ENCODE data around the gene GGT5.
A peak's percentile ranks its signal among the peaks of the same experiment; 100 is the strongest.

GGT5 gene

GRCh38 chr22:24225044-24225601, 19.8 kb downstream of the GGT5 start:
- no peak for DNase-seq (ENCODE audit: low spot score)
- Histone ChIP-seq H3K4me2 (ENCODE audit: insufficient read depth, low read length, poor library complexity, severe bottlenecking) (no peak overlapping the region), H4K8ac (ENCODE audit: low read depth, low read length) (no peak overlapping the region), H2AFZ (ENCODE audit: low read length) (no peak overlapping the region), H3K23ac (ENCODE audit: low read depth, low read length, poor library complexity) (no peak overlapping the region), H3K9me3 (replicated peaks in 1 of 2; ENCODE audit: control insufficient read depth in 2 of 2, insufficient read depth in 1 of 2, low read depth in 1 of 2, low read length in 2 of 2) (peaks cover 2 to 9% of the 10 kb centered on the region in 2 donors), H2AK5ac (ENCODE audit: low read depth, low read length) (no peak overlapping the region), H2BK120ac (ENCODE audit: low read depth, low read length) (no peak overlapping the region), H3K27me3 (ENCODE audit: control insufficient read depth in 3 of 3, insufficient read depth in 3 of 3, low read depth in 1 of 3, low read length in 3 of 3) (no peaks in the 10 kb centered on the region), H2BK5ac (ENCODE audit: low read length) (peak overlapping the region; percentile 24), H3K4ac (ENCODE audit: low read length) (no peak overlapping the region), H3K18ac (ENCODE audit: low read length) (peak overlapping the region; percentile 28), H2BK15ac (ENCODE audit: low read length) (no peak overlapping the region), H3K4me3 (ENCODE audit: low read length in 2 of 2) (no peak overlapping the region), H3K14ac (ENCODE audit: low read length) (no peak overlapping the region), H4K91ac (ENCODE audit: low read depth, low read length, poor library complexity) (no peak overlapping the region), H3K79me1 (ENCODE audit: low read depth, low read length) (no peaks in the 10 kb centered on the region), H3K4me1 (ENCODE audit: control insufficient read depth in 2 of 2, insufficient read depth in 1 of 2, low read depth in 1 of 2, low read length in 2 of 2) (no peaks in the 10 kb centered on the region), H3K36me3 (replicated peaks in 1 of 2; ENCODE audit: control insufficient read depth in 2 of 2, insufficient read depth in 2 of 2, low read length in 2 of 2) (no peaks in the 10 kb centered on the region), H3K9ac (ENCODE audit: low read depth, low read length, poor library complexity) (no peak overlapping the region), H2BK12ac (ENCODE audit: low read length) (peak overlapping the region; percentile 73), H3K27ac (replicated peaks; ENCODE audit: low read length) (no peak overlapping the region)
- WGBS, 2 donors (ENCODE audit: extremely low coverage in 2 of 2, insufficient read length in 2 of 2, insufficient replicate concordance in 1 of 2), result no CpG with 5 or more reads among the region's 14 CpGs

GRCh38 chr22:24224468-24224867, 20.4 kb downstream of the GGT5 start:
- Histone ChIP-seq H3K36me3 (replicated peaks in 1 of 2; ENCODE audit: control insufficient read depth in 2 of 2, insufficient read depth in 2 of 2, low read length in 2 of 2) (no peaks in the 10 kb centered on the region), H3K9me3 (replicated peaks in 1 of 2; ENCODE audit: control insufficient read depth in 2 of 2, insufficient read depth in 1 of 2, low read depth in 1 of 2, low read length in 2 of 2) (peaks cover 2 to 9% of the 10 kb centered on the region in 2 donors), H3K27me3 (ENCODE audit: control insufficient read depth in 3 of 3, insufficient read depth in 3 of 3, low read depth in 1 of 3, low read length in 3 of 3) (no peaks in the 10 kb centered on the region), H3K27ac (replicated peaks; ENCODE audit: low read length) (no peak overlapping the region), H3K18ac (ENCODE audit: low read length) (no peak overlapping the region), H4K8ac (ENCODE audit: low read depth, low read length) (no peak overlapping the region), H3K79me1 (ENCODE audit: low read depth, low read length) (no peaks in the 10 kb centered on the region), H2BK5ac (ENCODE audit: low read length) (no peak overlapping the region), H3K9ac (ENCODE audit: low read depth, low read length, poor library complexity) (no peak overlapping the region), H3K4me1 (ENCODE audit: control insufficient read depth in 2 of 2, insufficient read depth in 1 of 2, low read depth in 1 of 2, low read length in 2 of 2) (no peaks in the 10 kb centered on the region), H3K4me3 (ENCODE audit: low read length in 2 of 2) (no peak overlapping the region), H2BK120ac (ENCODE audit: low read depth, low read length) (no peak overlapping the region), H3K23ac (ENCODE audit: low read depth, low read length, poor library complexity) (no peak overlapping the region), H2BK15ac (ENCODE audit: low read length) (no peak overlapping the region), H2AFZ (ENCODE audit: low read length) (no peak overlapping the region), H3K14ac (ENCODE audit: low read length) (no peak overlapping the region), H3K4ac (ENCODE audit: low read length) (no peak overlapping the region), H2AK5ac (ENCODE audit: low read depth, low read length) (no peak overlapping the region), H3K4me2 (ENCODE audit: insufficient read depth, low read length, poor library complexity, severe bottlenecking) (no peak overlapping the region), H4K91ac (ENCODE audit: low read depth, low read length, poor library complexity) (no peak overlapping the region), H2BK12ac (ENCODE audit: low read length) (no peak overlapping the region)
- DNase-seq (ENCODE audit: low spot score), result no peak
- WGBS, 2 donors (ENCODE audit: extremely low coverage in 2 of 2, insufficient read length in 2 of 2, insufficient replicate concordance in 1 of 2), result no CpG with 5 or more reads among the region's 1 CpG

GRCh38 chr22:24219750-24220149, 25.1 kb downstream of the GGT5 start:
- no peak overlapping the region for H2BK120ac ChIP-seq (ENCODE audit: low read depth, low read length)
- H2AFZ ChIP-seq (ENCODE audit: low read length), result no peak overlapping the region
- H3K36me3 ChIP-seq (replicated peaks in 1 of 2; ENCODE audit: control insufficient read depth in 2 of 2, insufficient read depth in 2 of 2, low read length in 2 of 2), result no peaks in the 10 kb centered on the region
- no peak overlapping the region for H3K23ac ChIP-seq (ENCODE audit: low read depth, low read length, poor library complexity)
- H3K4me1 ChIP-seq (ENCODE audit: control insufficient read depth in 2 of 2, insufficient read depth in 1 of 2, low read depth in 1 of 2, low read length in 2 of 2), result no peaks in the 10 kb centered on the region
- H3K18ac ChIP-seq (ENCODE audit: low read length), result peak overlapping the region; percentile 7
- peak overlapping the region; percentile 68 for H2AK5ac ChIP-seq (ENCODE audit: low read depth, low read length)
- H3K14ac ChIP-seq (ENCODE audit: low read length), result no peak overlapping the region
- no peak overlapping the region for H2BK12ac ChIP-seq (ENCODE audit: low read length)
- H4K8ac ChIP-seq (ENCODE audit: low read depth, low read length), result no peak overlapping the region
- WGBS, 2 donors (ENCODE audit: extremely low coverage in 2 of 2, insufficient read length in 2 of 2, insufficient replicate concordance in 1 of 2), result no CpG with 5 or more reads among the region's 9 CpGs
- no peaks in the 10 kb centered on the region for H3K79me1 ChIP-seq (ENCODE audit: low read depth, low read length)
- H3K4me3 ChIP-seq (ENCODE audit: low read length in 2 of 2), result no peak overlapping the region
- no peak overlapping the region for H3K27ac ChIP-seq (replicated peaks; ENCODE audit: low read length)
- no peak overlapping the region for H3K4ac ChIP-seq (ENCODE audit: low read length)
- no peak overlapping the region for H3K4me2 ChIP-seq (ENCODE audit: insufficient read depth, low read length, poor library complexity, severe bottlenecking)
- H3K9me3 ChIP-seq (replicated peaks in 1 of 2; ENCODE audit: control insufficient read depth in 2 of 2, insufficient read depth in 1 of 2, low read depth in 1 of 2, low read length in 2 of 2), result peaks cover under 1 to 5% of the 10 kb centered on the region in 2 donors
- no peaks in the 10 kb centered on the region for H3K27me3 ChIP-seq (ENCODE audit: control insufficient read depth in 3 of 3, insufficient read depth in 3 of 3, low read depth in 1 of 3, low read length in 3 of 3)
- H4K91ac ChIP-seq (ENCODE audit: low read depth, low read length, poor library complexity), result no peak overlapping the region
- no peak overlapping the region for H2BK15ac ChIP-seq (ENCODE audit: low read length)
- H2BK5ac ChIP-seq (ENCODE audit: low read length), result no peak overlapping the region
- no peak for DNase-seq (ENCODE audit: low spot score)
- H3K9ac ChIP-seq (ENCODE audit: low read depth, low read length, poor library complexity), result no peak overlapping the region

- peak overlapping the region; percentile 59 for H2AFZ ChIP-seq (ENCODE audit: low read length)
- H3K4ac ChIP-seq (ENCODE audit: low read length), result no peak overlapping the region
- H3K9me3 ChIP-seq (replicated peaks in 1 of 2; ENCODE audit: control insufficient read depth in 2 of 2, insufficient read depth in 1 of 2, low read depth in 1 of 2, low read length in 2 of 2), result peaks cover 0 to 3% of the 10 kb centered on the region in 2 donors
- no peak for DNase-seq (ENCODE audit: low spot score)
- no peak overlapping the region for H3K4me3 ChIP-seq (ENCODE audit: low read length in 2 of 2)
- H2BK15ac ChIP-seq (ENCODE audit: low read length), result no peak overlapping the region
- no peak overlapping the region for H3K4me2 ChIP-seq (ENCODE audit: insufficient read depth, low read length, poor library complexity, severe bottlenecking)
- H4K8ac ChIP-seq (ENCODE audit: low read depth, low read length), result no peak overlapping the region
- no CpG with 5 or more reads among the region's 3 CpGs for WGBS, 2 donors (ENCODE audit: extremely low coverage in 2 of 2, insufficient read length in 2 of 2, insufficient replicate concordance in 1 of 2)
- no peak overlapping the region for H3K23ac ChIP-seq (ENCODE audit: low read depth, low read length, poor library complexity)
- H3K27ac ChIP-seq (replicated peaks; ENCODE audit: low read length), result no peak overlapping the region
- no peak overlapping the region for H2BK12ac ChIP-seq (ENCODE audit: low read length)
- no peak overlapping the region for H4K91ac ChIP-seq (ENCODE audit: low read depth, low read length, poor library complexity)
- no peaks in the 10 kb centered on the region for H3K79me1 ChIP-seq (ENCODE audit: low read depth, low read length)
- H3K27me3 ChIP-seq (ENCODE audit: control insufficient read depth in 3 of 3, insufficient read depth in 3 of 3, low read depth in 1 of 3, low read length in 3 of 3), result no peaks in the 10 kb centered on the region
- H3K9ac ChIP-seq (ENCODE audit: low read depth, low read length, poor library complexity), result no peak overlapping the region
- no peaks in the 10 kb centered on the region for H3K36me3 ChIP-seq (replicated peaks in 1 of 2; ENCODE audit: control insufficient read depth in 2 of 2, insufficient read depth in 2 of 2, low read length in 2 of 2)
- H3K18ac ChIP-seq (ENCODE audit: low read length), result no peak overlapping the region
- no peak overlapping the region for H2BK5ac ChIP-seq (ENCODE audit: low read length)
- no peak overlapping the region for H3K14ac ChIP-seq (ENCODE audit: low read length)
- no peak overlapping the region for H2BK120ac ChIP-seq (ENCODE audit: low read depth, low read length)
- H2AK5ac ChIP-seq (ENCODE audit: low read depth, low read length), result no peak overlapping the region
- H3K4me1 ChIP-seq (ENCODE audit: control insufficient read depth in 2 of 2, insufficient read depth in 1 of 2, low read depth in 1 of 2, low read length in 2 of 2), result no peaks in the 10 kb centered on the region
Measured at GRCh38 chr22:24217384-24217783, 27.5 kb downstream of the GGT5 start.
